GM19035 (cell line): ENCODE data around the gene PPP1R12A.
A peak's percentile ranks its signal among the peaks of the same experiment; 100 is the strongest.

Source experiments
- ATAC-seq: cut with Tn5 transposase; IDR thresholded peaks from one replicate; pipeline ENCODE4 v1.9.1; 2021; ENCODE audit not compliant: unreplicated experiment

The PPP1R12A gene

GRCh38 chr12:79769860-79770485, 164.9 kb downstream of the PPP1R12A start:
- no peak for ATAC-seq

GRCh38 chr12:79769189-79769859, 165.6 kb downstream of the PPP1R12A start:
- ATAC-seq = no peak

- no peak for ATAC-seq
Observed at GRCh38 chr12:79766705-79767464, 168.0 kb downstream of the PPP1R12A start.

- no peak for ATAC-seq
Observed at GRCh38 chr12:79765157-79765556, 169.7 kb downstream of the PPP1R12A start.

GRCh38 chr12:79764641-79765040, 170.3 kb downstream of the PPP1R12A start:
- ATAC-seq = no peak

- no peak for ATAC-seq
Observed at GRCh38 chr12:79763766-79764452, 171.0 kb downstream of the PPP1R12A start.

- no peak for ATAC-seq
Observed at GRCh38 chr12:79761341-79761740, 173.6 kb downstream of the PPP1R12A start.

- ATAC-seq = no peak
Observed at GRCh38 chr12:79747274-79747673, 187.6 kb downstream of the PPP1R12A start.

GRCh38 chr12:79737875-79738718, 196.8 kb downstream of the PPP1R12A start:
- ATAC-seq = peak; percentile 81

GRCh38 chr12:79732638-79733037, 202.3 kb downstream of the PPP1R12A start:
- ATAC-seq = no peak

GRCh38 chr12:79725987-79726386, 208.9 kb downstream of the PPP1R12A start:
- no peak for ATAC-seq
